Neuron (in vitro differentiated cells): ENCODE measurements around the gene MAST4.
"Not testable (repeated sequence)": the region's sequence is repeated elsewhere in the genome, so short reads cannot be mapped to it uniquely, and the experiment has no call there.

Source experiments
- H2AFZ ChIP-seq: one replicate; pipeline ENCODE4 v1.6.1; 2013; ENCODE audit warnings: low read depth, mild to moderate bottlenecking, inconsistent platforms, low read length, moderate library complexity
- H3K27me3 ChIP-seq: one replicate; pipeline ENCODE4 v1.6.1; 2013; ENCODE audit warnings: low read length; ENCODE audit not compliant: insufficient read depth
- H3K36me3 ChIP-seq: one replicate; pipeline ENCODE4 v1.6.1; 2013; ENCODE audit warnings: low read length; ENCODE audit not compliant: insufficient read depth
- H3K4me1 ChIP-seq: one replicate; pipeline ENCODE4 v1.6.1; 2013; ENCODE audit warnings: low read length; ENCODE audit not compliant: insufficient read depth
- H3K4me3 ChIP-seq: 2 replicates; pipeline ENCODE4 v1.5.1; 2013; ENCODE audit warnings: mild to moderate bottlenecking, low read length, moderate library complexity
- H3K9me3 ChIP-seq: one replicate; pipeline ENCODE4 v1.6.1; 2013; ENCODE audit warnings: low read length

Gene MAST4

DNA sequence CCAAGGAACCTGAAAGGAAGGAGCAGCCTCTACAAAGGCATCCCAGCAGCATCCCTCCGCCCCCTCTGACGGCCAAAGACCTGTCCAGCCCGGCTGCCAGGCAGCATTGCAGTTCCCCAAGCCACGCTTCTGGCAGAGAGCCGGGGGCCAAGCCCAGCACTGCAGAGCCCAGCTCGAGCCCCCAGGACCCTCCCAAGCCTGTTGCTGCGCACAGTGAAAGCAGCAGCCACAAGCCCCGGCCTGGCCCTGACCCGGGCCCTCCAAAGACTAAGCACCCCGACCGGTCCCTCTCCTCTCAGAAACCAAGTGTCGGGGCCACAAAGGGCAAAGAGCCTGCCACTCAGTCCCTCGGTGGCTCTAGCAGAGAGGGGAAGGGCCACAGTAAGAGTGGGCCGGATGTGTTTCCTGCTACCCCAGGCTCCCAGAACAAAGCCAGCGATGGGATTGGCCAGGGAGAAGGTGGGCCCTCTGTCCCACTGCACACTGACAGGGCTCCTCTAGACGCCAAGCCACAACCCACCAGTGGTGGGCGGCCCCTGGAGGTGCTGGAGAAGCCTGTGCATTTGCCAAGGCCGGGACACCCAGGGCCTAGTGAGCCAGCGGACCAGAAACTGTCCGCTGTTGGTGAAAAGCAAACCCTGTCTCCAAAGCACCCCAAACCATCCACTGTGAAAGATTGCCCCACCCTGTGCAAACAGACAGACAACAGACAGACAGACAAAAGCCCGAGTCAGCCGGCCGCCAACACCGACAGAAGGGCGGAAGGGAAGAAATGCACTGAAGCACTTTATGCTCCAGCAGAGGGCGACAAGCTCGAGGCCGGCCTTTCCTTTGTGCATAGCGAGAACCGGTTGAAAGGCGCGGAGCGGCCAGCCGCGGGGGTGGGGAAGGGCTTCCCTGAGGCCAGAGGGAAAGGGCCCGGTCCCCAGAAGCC lies 569.6 kb downstream of the MAST4 start:
- Histone ChIP-seq H3K9me3 (no peaks in the 10 kb centered on the region), H3K4me1 (no peaks in the 10 kb centered on the region), H3K27me3 (no peaks in the 10 kb centered on the region), H3K4me3 (no peak overlapping the region), H2AFZ (no peak overlapping the region), H3K36me3 (peaks cover 19% of the 10 kb centered on the region)

DNA sequence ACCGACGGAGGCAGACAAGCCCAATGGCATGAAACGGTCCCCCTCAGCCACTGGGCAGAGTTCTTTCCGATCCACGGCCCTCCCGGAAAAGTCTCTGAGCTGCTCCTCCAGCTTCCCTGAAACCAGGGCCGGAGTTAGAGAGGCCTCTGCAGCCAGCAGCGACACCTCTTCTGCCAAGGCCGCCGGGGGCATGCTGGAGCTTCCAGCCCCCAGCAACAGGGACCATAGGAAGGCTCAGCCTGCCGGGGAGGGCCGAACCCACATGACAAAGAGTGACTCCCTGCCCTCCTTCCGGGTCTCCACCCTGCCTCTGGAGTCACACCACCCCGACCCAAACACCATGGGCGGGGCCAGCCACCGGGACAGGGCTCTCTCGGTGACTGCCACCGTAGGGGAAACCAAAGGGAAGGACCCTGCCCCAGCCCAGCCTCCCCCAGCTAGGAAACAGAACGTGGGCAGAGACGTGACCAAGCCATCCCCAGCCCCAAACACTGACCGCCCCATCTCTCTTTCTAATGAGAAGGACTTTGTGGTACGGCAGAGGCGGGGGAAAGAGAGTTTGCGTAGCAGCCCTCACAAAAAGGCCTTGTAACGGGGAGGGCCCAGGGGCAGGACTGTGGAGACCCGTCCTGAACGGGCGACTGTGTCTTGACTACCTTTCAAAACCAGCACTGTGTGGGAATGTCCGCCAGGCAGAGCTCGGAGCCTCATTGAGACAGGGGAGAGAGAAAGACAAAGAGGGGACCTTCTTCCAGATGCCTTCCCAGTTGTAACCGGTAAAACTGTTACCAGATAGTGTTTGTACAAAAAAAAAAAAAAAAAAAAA lies 570.5 kb downstream of the MAST4 start:
- Histone ChIP-seq H2AFZ (no peak overlapping the region), H3K27me3 (no peaks in the 10 kb centered on the region), H3K9me3 (no peaks in the 10 kb centered on the region), H3K4me1 (no peaks in the 10 kb centered on the region), H3K36me3 (peaks cover 19% of the 10 kb centered on the region), H3K4me3 (no peak overlapping the region)

DNA sequence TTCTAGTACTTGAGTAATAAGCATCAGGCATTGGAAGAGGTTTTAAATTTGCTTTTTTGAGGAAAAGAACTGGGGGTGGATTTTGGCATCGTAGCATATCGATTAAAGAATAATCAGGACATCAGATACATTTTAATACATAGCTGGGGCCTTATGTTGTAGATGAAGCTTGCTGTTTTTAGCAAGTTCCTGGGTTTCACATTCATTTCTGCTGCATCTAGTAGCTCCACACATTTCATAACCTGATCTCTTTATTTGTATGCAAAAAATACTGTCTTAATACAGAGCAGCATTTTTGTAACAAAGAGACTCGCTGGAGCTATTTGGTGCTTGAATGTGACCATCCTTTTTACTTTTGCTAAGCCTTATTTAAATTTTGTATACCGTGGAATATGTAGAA lies 571.9 kb downstream of the MAST4 start:
- Histone ChIP-seq H3K9me3 (no peaks in the 10 kb centered on the region), H3K36me3 (peaks cover 19% of the 10 kb centered on the region), H2AFZ (no peak overlapping the region), H3K4me3 (no peak overlapping the region), H3K27me3 (no peaks in the 10 kb centered on the region), H3K4me1 (no peaks in the 10 kb centered on the region)

DNA sequence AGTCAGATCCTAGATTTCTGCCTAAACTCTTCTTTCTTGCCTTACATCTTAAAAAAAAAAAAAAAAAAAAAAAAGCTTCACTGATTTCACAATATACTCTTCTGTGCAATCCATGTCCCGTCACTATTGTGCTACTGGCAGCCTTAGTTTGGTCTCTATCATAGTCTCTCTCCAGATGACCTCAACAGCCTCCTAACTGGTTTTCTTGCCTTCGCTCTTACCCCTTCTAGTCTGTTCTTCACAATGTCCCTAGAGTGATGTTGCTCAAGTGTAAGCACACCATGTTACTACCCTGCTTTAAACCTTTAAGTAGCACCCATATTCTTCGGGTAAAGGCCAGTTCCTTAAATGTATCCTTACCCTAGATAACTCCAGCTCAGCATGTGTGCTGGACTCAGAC lies 574.6 kb downstream of the MAST4 start:
- Histone ChIP-seq H3K9me3 (no peaks in the 10 kb centered on the region), H3K4me1 (no peaks in the 10 kb centered on the region), H3K36me3 (no peaks in the 10 kb centered on the region), H3K27me3 (no peaks in the 10 kb centered on the region), H2AFZ (no peak overlapping the region), H3K4me3 (no peak overlapping the region)

DNA sequence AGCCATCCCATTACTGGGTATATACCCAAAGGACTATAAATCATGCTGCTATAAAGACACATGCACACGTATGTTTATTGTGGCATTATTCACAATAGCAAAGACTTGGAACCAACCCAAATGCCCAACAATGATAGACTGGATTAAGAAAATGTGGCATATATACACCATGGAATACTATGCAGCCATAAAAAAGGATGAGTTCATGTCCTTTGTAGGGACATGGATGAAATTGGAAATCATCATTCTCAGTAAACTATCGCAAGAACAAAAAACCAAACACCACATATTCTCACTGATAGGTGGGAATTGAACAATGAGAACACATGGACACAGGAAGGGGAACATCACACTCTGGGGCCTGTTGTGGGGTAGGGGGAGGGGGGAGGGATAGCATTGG lies 577.2 kb downstream of the MAST4 start:
- H3K9me3 ChIP-seq, H2AFZ ChIP-seq, H3K4me1 ChIP-seq, H3K27me3 ChIP-seq, H3K4me3 ChIP-seq, H3K36me3 ChIP-seq: not testable (repeated sequence)

DNA sequence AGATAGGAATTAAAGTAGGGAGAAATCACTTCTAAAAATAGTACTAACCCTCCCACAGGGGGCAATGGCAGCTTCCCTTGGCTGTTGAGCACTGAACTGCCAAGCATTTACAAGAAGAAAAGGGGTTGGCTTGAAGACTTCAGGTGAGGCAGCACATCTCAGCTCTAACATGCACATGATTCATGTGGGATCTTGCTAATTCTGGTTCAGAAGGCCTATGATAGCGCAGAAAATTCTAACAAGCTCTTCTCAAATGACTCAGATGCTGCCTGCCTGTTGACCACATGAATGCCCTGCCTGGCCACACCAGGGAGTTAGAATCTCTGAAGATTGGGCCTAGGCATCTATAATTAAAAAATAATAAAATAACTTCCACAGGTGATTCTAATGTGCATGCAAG lies 577.8 kb downstream of the MAST4 start:
- no peak overlapping the region for H3K4me3 ChIP-seq
- H3K36me3 ChIP-seq = no peaks in the 10 kb centered on the region
- no peaks in the 10 kb centered on the region for H3K9me3 ChIP-seq
- H3K4me1 ChIP-seq = no peaks in the 10 kb centered on the region
- no peak overlapping the region for H2AFZ ChIP-seq
- H3K27me3 ChIP-seq = no peaks in the 10 kb centered on the region

DNA sequence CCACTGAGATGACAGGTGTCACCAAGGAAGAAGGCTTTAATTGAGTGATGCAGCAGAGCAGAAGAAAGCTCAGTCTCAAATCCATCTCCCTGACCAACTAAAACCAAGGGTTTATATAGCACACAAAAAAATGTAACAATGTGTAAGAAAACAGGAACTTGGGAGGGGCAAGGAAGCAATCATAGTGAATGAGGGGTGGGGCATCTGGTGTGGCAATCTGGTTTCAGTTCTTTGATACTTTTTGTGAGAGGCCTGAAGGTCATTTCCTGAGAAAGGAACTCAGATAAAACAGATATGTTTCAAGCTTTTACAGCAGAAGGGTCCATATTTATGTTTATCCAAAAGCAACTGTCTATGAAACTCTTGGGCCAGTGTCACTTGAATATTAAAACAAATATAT lies 580.7 kb downstream of the MAST4 start:
- Histone ChIP-seq H3K36me3 (no peaks in the 10 kb centered on the region), H2AFZ (no peak overlapping the region), H3K4me3 (no peak overlapping the region), H3K4me1 (peaks cover 5% of the 10 kb centered on the region), H3K9me3 (no peaks in the 10 kb centered on the region), H3K27me3 (no peaks in the 10 kb centered on the region)

DNA sequence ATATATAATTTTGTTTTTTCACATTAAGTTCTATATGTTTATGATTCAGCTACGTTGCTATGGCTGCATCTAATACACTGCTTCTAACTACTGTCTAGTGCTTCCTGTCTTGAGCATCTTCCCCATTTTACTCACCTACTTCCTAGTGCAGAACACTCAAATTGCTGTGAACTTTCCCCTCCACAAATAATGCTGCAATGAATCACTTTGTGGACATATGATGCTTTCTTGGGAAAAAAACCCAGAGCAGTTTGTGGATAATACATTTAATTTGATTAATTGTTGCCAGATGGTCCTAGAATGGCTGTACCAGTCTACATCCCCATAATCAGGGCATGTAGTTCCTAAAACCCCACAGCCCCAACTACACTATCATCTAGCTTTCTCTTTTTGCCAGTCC lies 581.9 kb downstream of the MAST4 start:
- H3K9me3 ChIP-seq = no peaks in the 10 kb centered on the region
- H3K4me1 ChIP-seq = peaks cover 16% of the 10 kb centered on the region
- no peak overlapping the region for H3K4me3 ChIP-seq
- H3K36me3 ChIP-seq = no peaks in the 10 kb centered on the region
- no peaks in the 10 kb centered on the region for H3K27me3 ChIP-seq
- H2AFZ ChIP-seq = no peak overlapping the region

DNA sequence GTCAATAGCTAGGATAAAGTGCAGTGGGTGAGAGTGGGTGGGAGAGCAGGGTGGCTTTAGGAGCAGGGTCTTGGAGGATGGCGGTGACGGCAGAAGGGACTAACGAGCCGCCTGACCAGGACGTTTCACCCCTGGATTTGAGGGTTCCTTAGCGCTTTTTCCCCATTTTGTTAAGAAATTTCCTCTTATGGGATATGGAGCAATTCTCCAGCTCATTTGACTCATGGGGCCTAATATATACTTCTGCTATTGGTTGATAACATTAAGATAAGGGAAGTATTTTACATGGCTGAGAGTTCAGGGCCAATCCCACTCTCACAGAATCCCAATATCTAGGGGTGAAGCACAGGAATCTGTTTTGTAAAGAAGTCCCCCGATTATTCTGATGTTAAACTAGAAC lies 582.8 kb downstream of the MAST4 start:
- no peaks in the 10 kb centered on the region for H3K36me3 ChIP-seq
- H3K4me3 ChIP-seq = no peak overlapping the region
- H3K4me1 ChIP-seq = peaks cover 16% of the 10 kb centered on the region
- no peaks in the 10 kb centered on the region for H3K9me3 ChIP-seq
- no peak overlapping the region for H2AFZ ChIP-seq
- H3K27me3 ChIP-seq = no peaks in the 10 kb centered on the region

DNA sequence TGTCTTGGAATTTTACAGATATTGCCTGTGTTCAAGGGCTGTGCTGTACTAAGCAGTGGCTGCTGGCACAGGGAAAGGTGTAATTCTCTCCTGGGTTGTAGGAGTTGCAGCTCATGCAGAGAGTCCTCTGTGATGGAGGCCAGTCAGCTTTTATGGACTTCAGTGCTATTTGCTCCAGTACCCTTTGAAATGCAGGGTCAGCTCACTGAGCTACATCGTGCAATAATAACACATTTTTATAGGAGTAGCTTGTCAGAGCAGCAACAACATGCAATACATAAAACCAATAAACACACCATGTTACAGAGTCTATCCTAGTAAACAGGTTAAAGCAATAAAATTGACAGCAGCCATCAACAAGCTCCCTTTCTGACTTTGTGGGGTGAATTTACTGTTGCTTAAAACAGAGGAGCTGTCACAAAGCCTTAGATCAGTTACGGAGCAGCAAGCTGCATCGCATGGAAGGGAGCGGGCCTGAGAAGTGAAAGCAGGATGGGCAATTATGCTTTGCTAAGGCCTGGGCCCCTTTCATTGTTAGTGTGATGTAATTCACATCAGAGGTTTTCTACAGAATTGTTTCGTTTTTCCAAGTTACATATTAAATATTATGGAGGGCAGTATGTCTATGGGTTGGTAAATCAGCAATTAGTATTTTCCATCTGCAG lies 583.6 kb downstream of the MAST4 start:
- H3K4me3 ChIP-seq = no peak overlapping the region
- H2AFZ ChIP-seq = no peak overlapping the region

DNA sequence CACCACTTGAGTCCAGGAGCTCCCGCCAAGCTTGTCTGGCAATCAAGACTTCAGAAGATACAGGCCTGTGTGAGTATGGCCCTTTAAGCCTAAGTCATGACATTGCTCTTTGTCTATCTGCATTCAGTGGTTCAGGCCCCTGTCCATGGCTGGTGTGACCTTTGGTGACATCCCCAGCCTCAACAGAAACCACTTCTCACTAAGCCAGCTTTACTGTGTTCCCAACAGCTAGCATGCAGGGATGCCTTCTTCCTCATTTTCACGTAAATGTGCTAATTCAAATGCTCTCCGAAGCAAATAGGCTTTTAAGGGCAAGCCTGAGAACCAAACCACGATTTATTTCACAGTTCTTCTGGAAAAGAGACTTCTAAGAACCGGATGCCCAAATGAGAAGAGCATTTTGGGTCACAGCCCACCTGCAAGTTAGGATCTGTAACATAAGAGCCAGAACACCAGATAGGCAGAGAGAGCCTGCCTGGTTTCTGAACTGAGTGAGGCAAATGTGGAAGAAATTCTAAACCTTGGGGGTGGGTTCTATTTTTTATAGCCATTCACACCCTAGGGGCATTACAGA lies 585.5 kb downstream of the MAST4 start:
- Histone ChIP-seq H3K27me3 (no peaks in the 10 kb centered on the region), H3K9me3 (no peaks in the 10 kb centered on the region), H2AFZ (peak overlapping the region; percentile 71), H3K4me1 (peaks cover 16% of the 10 kb centered on the region), H3K4me3 (peak overlapping the region; percentile 12), H3K36me3 (no peaks in the 10 kb centered on the region)

More for the DNA sequence above, 583.6 kb downstream of the MAST4 start:
- Histone ChIP-seq H3K27me3 (no peaks in the 10 kb centered on the region), H3K36me3 (no peaks in the 10 kb centered on the region), H3K9me3 (no peaks in the 10 kb centered on the region), H3K4me1 (peaks cover 16% of the 10 kb centered on the region)

DNA sequence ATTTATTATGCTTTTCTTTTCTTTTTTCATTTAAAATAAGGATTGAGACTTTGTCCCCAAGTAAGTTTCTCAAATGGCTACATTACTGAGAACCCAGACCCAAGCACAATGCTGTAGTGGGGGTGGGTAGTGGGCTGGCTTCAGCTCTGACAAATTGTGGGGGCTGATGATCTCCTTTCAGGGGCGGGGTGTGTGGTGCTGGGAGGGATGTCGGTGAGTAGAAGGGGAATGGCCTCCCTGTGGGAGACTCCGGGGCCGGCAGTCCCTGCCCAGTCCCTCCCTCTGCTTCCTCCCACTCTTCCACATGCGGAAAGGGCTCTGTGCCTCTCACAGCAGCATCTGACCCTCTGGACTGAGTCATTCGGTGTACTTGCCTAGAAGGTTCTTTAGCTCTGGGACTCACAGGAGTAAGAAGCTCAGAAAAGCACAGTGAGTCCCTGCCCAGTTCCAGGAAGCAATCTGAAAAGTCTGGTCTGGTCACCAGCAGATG lies 586.2 kb downstream of the MAST4 start:
- Histone ChIP-seq H3K9me3 (no peaks in the 10 kb centered on the region), H3K27me3 (no peaks in the 10 kb centered on the region), H3K36me3 (no peaks in the 10 kb centered on the region), H3K4me1 (peaks cover 16% of the 10 kb centered on the region), H2AFZ (peak overlapping the region; percentile 71), H3K4me3 (no peak overlapping the region)
